SH-SY5Y (cell line): ENCODE measurements around the gene WDR11.

ENCODE experiments used
- GATA2 ChIP-seq: IDR thresholded peaks from 2 replicates; pipeline ENCODE4 v1.6.1; 2011; ENCODE audit warnings: mild to moderate bottlenecking, low read depth, low read length
- GATA3 ChIP-seq: IDR thresholded peaks from 2 replicates; pipeline ENCODE4 v1.6.1; 2011; ENCODE audit warnings: low read depth, mild to moderate bottlenecking, low read length, moderate library complexity

- TF ChIP-seq GATA3 (no peak), GATA2 (no peak)
These were observed 45.9 kb upstream of the WDR11 start for GRCh38 chr10:120805014-120805812.
